HG03575 (cell line): ENCODE measurements around the gene CFAP20DC.
"Not testable (repeated sequence)": the region's sequence is repeated elsewhere in the genome, so short reads cannot be mapped to it uniquely, and the experiment has no call there.

ENCODE experiments used
- ATAC-seq: cut with Tn5 transposase; IDR thresholded peaks from one replicate; pipeline ENCODE4 v1.9.1; 2021; ENCODE audit not compliant: unreplicated experiment, insufficient number of reproducible peaks, low FRiP score; ENCODE audit errors: extremely low read depth

CFAP20DC gene

GRCh38 chr3:59049671-59050331 is at the start of gene CFAP20DC:
CFAP20DC (minus strand) TSS chr3:59050025; CDS start chr3:59049631, 394 bp downstream.
- ATAC-seq = peak; percentile 86

GRCh38 chr3:59098516-59098915 is 48.7 kb upstream of the CFAP20DC start:
- ATAC-seq = not testable (repeated sequence)

- ATAC-seq = no peak
Measured at GRCh38 chr3:59094446-59094845, 44.6 kb upstream of the CFAP20DC start.

GRCh38 chr3:59093521-59093920 is 43.7 kb upstream of the CFAP20DC start:
- no peak for ATAC-seq

GRCh38 chr3:59088761-59089160 is 38.9 kb upstream of the CFAP20DC start:
- no peak for ATAC-seq

GRCh38 chr3:59085976-59086375 is 36.2 kb upstream of the CFAP20DC start:
- ATAC-seq = no peak

- ATAC-seq = no peak
Measured at GRCh38 chr3:59084583-59084982, 34.8 kb upstream of the CFAP20DC start.

- no peak for ATAC-seq
Measured at GRCh38 chr3:59082106-59082505, 32.3 kb upstream of the CFAP20DC start.

- no peak for ATAC-seq
Measured at GRCh38 chr3:59081071-59081470, 31.2 kb upstream of the CFAP20DC start.

GRCh38 chr3:59079962-59080361 is 30.1 kb upstream of the CFAP20DC start:
- ATAC-seq = no peak

- no peak for ATAC-seq
Measured at GRCh38 chr3:59074764-59075163, 24.9 kb upstream of the CFAP20DC start.

- no peak for ATAC-seq
Measured at GRCh38 chr3:59072681-59073080, 22.9 kb upstream of the CFAP20DC start.

- ATAC-seq = no peak
Measured at GRCh38 chr3:59069838-59070237, 20.0 kb upstream of the CFAP20DC start.

- no peak for ATAC-seq
Measured at GRCh38 chr3:59065240-59065639, 15.4 kb upstream of the CFAP20DC start.

GRCh38 chr3:59064728-59065127 is 14.9 kb upstream of the CFAP20DC start:
- ATAC-seq = no peak

- no peak for ATAC-seq
Measured at GRCh38 chr3:59064276-59064675, 14.5 kb upstream of the CFAP20DC start.

- ATAC-seq = no peak
Measured at GRCh38 chr3:59056706-59057105, 6.9 kb upstream of the CFAP20DC start.

- no peak for ATAC-seq
Measured at GRCh38 chr3:59052803-59053411, 3.1 kb upstream of the CFAP20DC start.

GRCh38 chr3:59050811-59051414 is 1.1 kb upstream of the CFAP20DC start:
- not testable (repeated sequence) for ATAC-seq

- ATAC-seq = no peak
Measured at GRCh38 chr3:59046839-59047238, 3.0 kb downstream of the CFAP20DC start.
